Liver (tissue), 9 donors: ENCODE measurements around the gene ZNF681. TPM values are rescaled to one million over a fixed set of nuclear protein-coding genes. Genes with fewer than 3 reads are reported as not detected.

Experiments used
- DNase-seq: peaks from one replicate; pipeline ENCODE4 v3.0.0-alpha.2; 2017; ENCODE audit warnings: low spot score
- H3K27ac ChIP-seq, 2 donors: one replicate each; pipeline ENCODE4 v1.7.0; 2013; ENCODE audit warnings: inconsistent platforms in 2 of 2, low read length in 2 of 2, control low read depth in 1 of 2, low read depth in 1 of 2, mild to moderate bottlenecking in 1 of 2
- H3K27me3 ChIP-seq, 4 donors: one replicate each; pipeline versions ENCODE4 v1.6.1 to v1.7.0; 2013; ENCODE audit warnings: low read length in 3 of 4, inconsistent platforms in 1 of 4, mild to moderate bottlenecking in 1 of 4, moderate library complexity in 1 of 4; ENCODE audit not compliant: control insufficient read depth in 4 of 4, insufficient read depth in 4 of 4
- H3K36me3 ChIP-seq, 4 donors: one replicate each; pipeline versions ENCODE4 v1.6.1 to v1.7.0; 2013; ENCODE audit warnings: low read length in 3 of 4, mild to moderate bottlenecking in 3 of 4, low read depth in 1 of 4, moderate library complexity in 1 of 4; ENCODE audit not compliant: control insufficient read depth in 4 of 4, insufficient read depth in 3 of 4
- H3K4me1 ChIP-seq, 4 donors: one replicate each; pipeline versions ENCODE4 v1.6.1 to v1.7.0; 2013; ENCODE audit warnings: low read length in 3 of 4, mild to moderate bottlenecking in 3 of 4, moderate library complexity in 1 of 4; ENCODE audit not compliant: control insufficient read depth in 4 of 4, insufficient read depth in 4 of 4
- H3K4me3 ChIP-seq, 3 donors: one replicate each; pipeline versions ENCODE4 v1.6.1 to v1.7.0; 2013; ENCODE audit warnings: low read length in 3 of 3, control low read depth in 1 of 3, low read depth in 1 of 3, mild to moderate bottlenecking in 1 of 3
- H3K9ac ChIP-seq, 2 donors: one replicate each; pipeline ENCODE4 v1.7.0; 2013; ENCODE audit warnings: low read length in 2 of 2, mild to moderate bottlenecking in 2 of 2, moderate library complexity in 2 of 2, control low read depth in 1 of 2, low read depth in 1 of 2
- H3K9me3 ChIP-seq, 4 donors: one replicate each; pipeline versions ENCODE4 v1.6.1 to v1.7.0; 2013; ENCODE audit warnings: low read length in 3 of 4; ENCODE audit not compliant: control insufficient read depth in 4 of 4
- EGR1 ChIP-seq, 2 donors: IDR thresholded peaks; 2 replicates each; pipeline ENCODE4 v1.6.1; 2016 to 2018; ENCODE audit warnings: antibody characterized with exemption in 2 of 2, low read depth in 2 of 2
- FOXA1 ChIP-seq: IDR thresholded peaks from 2 replicates; pipeline ENCODE4 v1.6.1; 2016; ENCODE audit warnings: antibody characterized with exemption
- FOXA2 ChIP-seq: IDR thresholded peaks from 2 replicates; pipeline ENCODE4 v1.6.1; 2016; ENCODE audit warnings: antibody characterized with exemption
- GABPA ChIP-seq, 2 donors: IDR thresholded peaks in 1 of 2; conservative IDR thresholded peaks in 1 of 2; 2 replicates each; pipeline ENCODE4 v1.6.1; 2016; ENCODE audit warnings: antibody characterized with exemption in 2 of 2, mild to moderate bottlenecking in 1 of 2, moderate library complexity in 1 of 2
- HNF4A ChIP-seq, 2 donors: conservative IDR thresholded peaks; 2 replicates each; pipeline ENCODE4 v1.6.1; 2016; ENCODE audit warnings: antibody characterized with exemption in 2 of 2, mild to moderate bottlenecking in 2 of 2
- HNF4G ChIP-seq: IDR thresholded peaks from 2 replicates; pipeline ENCODE4 v1.6.1; 2016; ENCODE audit warnings: antibody characterized with exemption
- JUND ChIP-seq, 2 donors: IDR thresholded peaks; 2 replicates each; pipeline ENCODE4 v1.6.1; 2016; ENCODE audit warnings: antibody characterized with exemption in 2 of 2
- NR2F2 ChIP-seq: IDR thresholded peaks from 2 replicates; pipeline ENCODE4 v1.6.1; 2016; ENCODE audit warnings: antibody characterized with exemption
- RAD21 ChIP-seq, 2 donors: IDR thresholded peaks; 2 replicates each; pipeline ENCODE4 v1.6.1; 2016; ENCODE audit warnings: antibody characterized with exemption in 2 of 2, mild to moderate bottlenecking in 2 of 2
- RXRA ChIP-seq, 2 donors: IDR thresholded peaks; 2 replicates each; pipeline ENCODE4 v1.6.1; 2017 to 2018; ENCODE audit warnings: antibody characterized with exemption in 2 of 2, mild to moderate bottlenecking in 1 of 2
- SP1 ChIP-seq: IDR thresholded peaks from 2 replicates; pipeline ENCODE4 v1.6.1; 2018; ENCODE audit warnings: antibody characterized with exemption, mild to moderate bottlenecking
- TAF1 ChIP-seq: conservative IDR thresholded peaks from 2 replicates; pipeline ENCODE4 v1.6.1; 2016; ENCODE audit warnings: antibody characterized with exemption, mild to moderate bottlenecking
- YY1 ChIP-seq: IDR thresholded peaks from 2 replicates; pipeline ENCODE4 v1.6.1; 2016; ENCODE audit warnings: antibody characterized with exemption, mild to moderate bottlenecking
- WGBS: extraction: QIAGEN DNeasy Blood & Tissue Kit; methylation state at CpG from one replicate; pipeline ENCODE4 v1.1.7; 2013; 5-methylcytosine and 5-hydroxymethylcytosine counted together
- polyA plus RNA-seq, 2 donors: library from polyadenylated mRNA; stranded (reverse) in 1 of 2; unstranded in 1 of 2; fragments of 200-250 nt in 1 of 2; fragments of >200 nt in 1 of 2; fragmentation: Nextera tagmentation in 1 of 2; extraction: Ambion mirVana in 1 of 2; gene quantifications; one replicate each; pipeline versions ENCODE4 v1.2.1 to v1.2.3, GENCODE V29; 2013 to 2015
- total RNA-seq, 2 donors: library from RNA; depleted of rRNA; stranded (reverse); fragments of >200 nt; gene quantifications; one replicate each; pipeline ENCODE4 v1.2.3, GENCODE V29; 2014
- TF ChIP-seq, protein P1 (sequence below): IDR thresholded peaks from 2 replicates; pipeline ENCODE4 v1.6.1; 2016; ENCODE audit warnings: antibody characterized with exemption
- TF ChIP-seq, protein P2 (sequence below): IDR thresholded peaks from 2 replicates; pipeline ENCODE4 v1.6.1; 2016; ENCODE audit warnings: antibody characterized with exemption
- TF ChIP-seq, protein P3 (sequence below): IDR thresholded peaks from 2 replicates; pipeline ENCODE4 v1.6.1; 2016; ENCODE audit warnings: antibody characterized with exemption
- TF ChIP-seq, protein P4 (sequence below): IDR thresholded peaks from 2 replicates; pipeline ENCODE4 v1.6.1; 2016; ENCODE audit warnings: antibody characterized with exemption, mild to moderate bottlenecking
- TF ChIP-seq, protein P5 (sequence below): fragments of 150-350 bp; IDR thresholded peaks from 2 replicates; pipeline ENCODE4 v1.5.1; 2017; ENCODE audit warnings: improper control_type of control experiment, low read depth, low read length; ENCODE audit not compliant: missing input control
- donor health status: healthy.
- donor health status: healthy.
- donor health status: healthy.
- donor health status: healthy.
- donor health status: healthy.

The ZNF681 gene
- total and polyA plus RNA-seq, 4 donors: 0.06 to 2.8 (median 0.27) TPM

DNA sequence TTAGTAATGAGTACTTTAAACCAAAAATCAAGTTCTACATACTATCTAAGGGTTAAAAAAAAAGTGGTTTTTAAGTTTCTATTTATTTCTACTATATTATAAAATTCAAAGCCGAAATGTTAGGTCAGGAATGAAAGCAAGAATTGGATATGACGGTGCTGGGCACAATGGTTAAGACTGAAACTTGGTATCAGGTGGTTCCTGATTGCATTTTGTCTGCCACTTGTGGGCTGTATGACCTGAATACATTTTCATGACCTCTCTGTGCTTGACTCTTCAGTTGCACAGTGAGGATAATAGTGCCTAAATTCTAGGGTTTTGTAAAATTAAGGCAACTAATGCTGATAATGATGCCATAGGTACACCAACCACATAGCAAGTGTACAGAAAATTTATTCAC lies 49.3 kb downstream of the ZNF681 start:
- WGBS: 31% methylated on average over 2 of the region's 2 CpGs
- H3K9me3 ChIP-seq: peaks cover 0 to 4% (median 0%) of the 10 kb centered on the region in 4 donors
- TF ChIP-seq, protein P1, sequence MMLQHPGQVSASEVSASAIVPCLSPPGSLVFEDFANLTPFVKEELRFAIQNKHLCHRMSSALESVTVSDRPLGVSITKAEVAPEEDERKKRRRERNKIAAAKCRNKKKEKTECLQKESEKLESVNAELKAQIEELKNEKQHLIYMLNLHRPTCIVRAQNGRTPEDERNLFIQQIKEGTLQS: no peak
- TF ChIP-seq GABPA (IDR thresholded peaks at IDR 0.05 in 1 of 2, conservative IDR thresholded peaks at IDR 0.05 in 1 of 2): no peak
- no peak overlapping the region for H3K27ac ChIP-seq
- H3K4me1 ChIP-seq: no peaks in the 10 kb centered on the region
- H3K27me3 ChIP-seq: no peaks in the 10 kb centered on the region
- no peaks in the 10 kb centered on the region for H3K36me3 ChIP-seq
- no peak for DNase-seq
- H3K4me3 ChIP-seq: no peak overlapping the region
- no peak overlapping the region for H3K9ac ChIP-seq

DNA sequence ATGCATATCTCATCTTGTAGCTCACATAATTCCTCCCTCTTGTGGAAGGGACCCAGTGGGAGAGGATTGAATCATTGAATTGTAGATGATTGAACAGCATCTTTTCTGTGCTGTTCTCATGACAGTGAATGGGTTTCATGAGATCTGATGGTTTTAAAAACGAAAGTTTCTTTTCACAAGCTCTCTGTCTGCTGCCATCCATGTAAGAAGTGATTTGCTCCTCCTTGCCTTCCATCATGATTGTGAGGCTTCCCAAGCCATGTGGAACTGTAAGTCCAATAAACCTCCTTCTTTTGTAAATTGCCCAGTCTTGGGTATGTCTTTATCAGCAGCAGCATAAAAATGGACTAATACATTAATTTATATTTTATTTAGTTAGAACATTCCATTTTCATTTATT lies 52.0 kb downstream of the ZNF681 start:
- Histone ChIP-seq H3K27me3 (no peaks in the 10 kb centered on the region), H3K9me3 (peaks cover 0 to 4% (median under 1%) of the 10 kb centered on the region in 4 donors), H3K9ac (no peak overlapping the region), H3K27ac (no peak overlapping the region), H3K4me3 (no peak overlapping the region), H3K4me1 (no peaks in the 10 kb centered on the region), H3K36me3 (no peaks in the 10 kb centered on the region)
- TF ChIP-seq, protein P2, sequence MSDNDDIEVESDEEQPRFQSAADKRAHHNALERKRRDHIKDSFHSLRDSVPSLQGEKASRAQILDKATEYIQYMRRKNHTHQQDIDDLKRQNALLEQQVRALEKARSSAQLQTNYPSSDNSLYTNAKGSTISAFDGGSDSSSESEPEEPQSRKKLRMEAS: no peak
- no peak for TF ChIP-seq GABPA (IDR thresholded peaks at IDR 0.05 in 1 of 2, conservative IDR thresholded peaks at IDR 0.05 in 1 of 2)
- no peak for TF ChIP-seq TAF1
- no peak for TF ChIP-seq FOXA1
- TF ChIP-seq, protein P3, sequence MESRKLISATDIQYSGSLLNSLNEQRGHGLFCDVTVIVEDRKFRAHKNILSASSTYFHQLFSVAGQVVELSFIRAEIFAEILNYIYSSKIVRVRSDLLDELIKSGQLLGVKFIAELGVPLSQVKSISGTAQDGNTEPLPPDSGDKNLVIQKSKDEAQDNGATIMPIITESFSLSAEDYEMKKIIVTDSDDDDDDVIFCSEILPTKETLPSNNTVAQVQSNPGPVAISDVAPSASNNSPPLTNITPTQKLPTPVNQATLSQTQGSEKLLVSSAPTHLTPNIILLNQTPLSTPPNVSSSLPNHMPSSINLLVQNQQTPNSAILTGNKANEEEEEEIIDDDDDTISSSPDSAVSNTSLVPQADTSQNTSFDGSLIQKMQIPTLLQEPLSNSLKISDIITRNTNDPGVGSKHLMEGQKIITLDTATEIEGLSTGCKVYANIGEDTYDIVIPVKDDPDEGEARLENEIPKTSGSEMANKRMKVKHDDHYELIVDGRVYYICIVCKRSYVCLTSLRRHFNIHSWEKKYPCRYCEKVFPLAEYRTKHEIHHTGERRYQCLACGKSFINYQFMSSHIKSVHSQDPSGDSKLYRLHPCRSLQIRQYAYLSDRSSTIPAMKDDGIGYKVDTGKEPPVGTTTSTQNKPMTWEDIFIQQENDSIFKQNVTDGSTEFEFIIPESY: no peak
- TF ChIP-seq, protein P4, sequence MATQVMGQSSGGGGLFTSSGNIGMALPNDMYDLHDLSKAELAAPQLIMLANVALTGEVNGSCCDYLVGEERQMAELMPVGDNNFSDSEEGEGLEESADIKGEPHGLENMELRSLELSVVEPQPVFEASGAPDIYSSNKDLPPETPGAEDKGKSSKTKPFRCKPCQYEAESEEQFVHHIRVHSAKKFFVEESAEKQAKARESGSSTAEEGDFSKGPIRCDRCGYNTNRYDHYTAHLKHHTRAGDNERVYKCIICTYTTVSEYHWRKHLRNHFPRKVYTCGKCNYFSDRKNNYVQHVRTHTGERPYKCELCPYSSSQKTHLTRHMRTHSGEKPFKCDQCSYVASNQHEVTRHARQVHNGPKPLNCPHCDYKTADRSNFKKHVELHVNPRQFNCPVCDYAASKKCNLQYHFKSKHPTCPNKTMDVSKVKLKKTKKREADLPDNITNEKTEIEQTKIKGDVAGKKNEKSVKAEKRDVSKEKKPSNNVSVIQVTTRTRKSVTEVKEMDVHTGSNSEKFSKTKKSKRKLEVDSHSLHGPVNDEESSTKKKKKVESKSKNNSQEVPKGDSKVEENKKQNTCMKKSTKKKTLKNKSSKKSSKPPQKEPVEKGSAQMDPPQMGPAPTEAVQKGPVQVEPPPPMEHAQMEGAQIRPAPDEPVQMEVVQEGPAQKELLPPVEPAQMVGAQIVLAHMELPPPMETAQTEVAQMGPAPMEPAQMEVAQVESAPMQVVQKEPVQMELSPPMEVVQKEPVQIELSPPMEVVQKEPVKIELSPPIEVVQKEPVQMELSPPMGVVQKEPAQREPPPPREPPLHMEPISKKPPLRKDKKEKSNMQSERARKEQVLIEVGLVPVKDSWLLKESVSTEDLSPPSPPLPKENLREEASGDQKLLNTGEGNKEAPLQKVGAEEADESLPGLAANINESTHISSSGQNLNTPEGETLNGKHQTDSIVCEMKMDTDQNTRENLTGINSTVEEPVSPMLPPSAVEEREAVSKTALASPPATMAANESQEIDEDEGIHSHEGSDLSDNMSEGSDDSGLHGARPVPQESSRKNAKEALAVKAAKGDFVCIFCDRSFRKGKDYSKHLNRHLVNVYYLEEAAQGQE: no peak
- no peak for TF ChIP-seq FOXA2
- no peak for TF ChIP-seq HNF4G
- no peak for TF ChIP-seq YY1
- TF ChIP-seq EGR1 (IDR thresholded peaks at IDR 0.05; ENCODE audit: low read depth in 2 of 2): no peak
- no peak for TF ChIP-seq HNF4A (conservative IDR thresholded peaks at IDR 0.05)
- TF ChIP-seq, protein P5, sequence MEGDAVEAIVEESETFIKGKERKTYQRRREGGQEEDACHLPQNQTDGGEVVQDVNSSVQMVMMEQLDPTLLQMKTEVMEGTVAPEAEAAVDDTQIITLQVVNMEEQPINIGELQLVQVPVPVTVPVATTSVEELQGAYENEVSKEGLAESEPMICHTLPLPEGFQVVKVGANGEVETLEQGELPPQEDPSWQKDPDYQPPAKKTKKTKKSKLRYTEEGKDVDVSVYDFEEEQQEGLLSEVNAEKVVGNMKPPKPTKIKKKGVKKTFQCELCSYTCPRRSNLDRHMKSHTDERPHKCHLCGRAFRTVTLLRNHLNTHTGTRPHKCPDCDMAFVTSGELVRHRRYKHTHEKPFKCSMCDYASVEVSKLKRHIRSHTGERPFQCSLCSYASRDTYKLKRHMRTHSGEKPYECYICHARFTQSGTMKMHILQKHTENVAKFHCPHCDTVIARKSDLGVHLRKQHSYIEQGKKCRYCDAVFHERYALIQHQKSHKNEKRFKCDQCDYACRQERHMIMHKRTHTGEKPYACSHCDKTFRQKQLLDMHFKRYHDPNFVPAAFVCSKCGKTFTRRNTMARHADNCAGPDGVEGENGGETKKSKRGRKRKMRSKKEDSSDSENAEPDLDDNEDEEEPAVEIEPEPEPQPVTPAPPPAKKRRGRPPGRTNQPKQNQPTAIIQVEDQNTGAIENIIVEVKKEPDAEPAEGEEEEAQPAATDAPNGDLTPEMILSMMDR: no peak
- no peak for TF ChIP-seq RXRA (IDR thresholded peaks at IDR 0.05)
- TF ChIP-seq SP1: no peak
- TF ChIP-seq, protein P1: no peak
- no peak for TF ChIP-seq JUND (IDR thresholded peaks at IDR 0.05)
- TF ChIP-seq RAD21 (IDR thresholded peaks at IDR 0.05): no peak
- TF ChIP-seq NR2F2: no peak
- 86% methylated on average over 1 of the region's 1 CpG for WGBS
- DNase-seq: no peak
